ENCODE data around the gene SEMA5B. TPM values are rescaled to one million over a fixed set of nuclear protein-coding genes. Genes with fewer than 3 reads are reported as not detected.

SEMA5B gene
- total RNA-seq, 4 donors from 2014 or later, result 0.29 to 25.4 (median 4.5) TPM; not detected in 1

DNA sequence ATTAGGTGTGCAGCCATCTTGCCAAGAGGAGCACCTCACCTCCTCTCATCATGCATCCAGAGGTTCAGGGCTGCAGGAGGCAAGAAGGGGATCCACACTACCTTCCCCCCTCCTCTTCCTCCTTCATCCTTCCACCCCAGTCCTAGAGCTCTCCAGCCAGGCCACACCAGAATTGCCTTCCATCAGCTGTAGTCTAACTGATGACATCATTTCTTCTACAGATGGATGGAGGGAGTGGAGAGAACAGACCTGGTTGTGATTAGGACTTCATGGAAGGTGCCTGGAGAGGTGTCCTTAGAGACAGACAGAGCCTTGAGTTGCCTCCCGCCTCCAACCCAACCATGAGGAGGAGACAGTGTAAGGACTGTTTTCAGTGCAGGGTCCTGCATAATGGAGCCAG, 14.9 kb downstream of the SEMA5B start:
- H3K27ac ChIP-seq, result no peak overlapping the region
- no peak overlapping the region for H3K4me3 ChIP-seq

DNA sequence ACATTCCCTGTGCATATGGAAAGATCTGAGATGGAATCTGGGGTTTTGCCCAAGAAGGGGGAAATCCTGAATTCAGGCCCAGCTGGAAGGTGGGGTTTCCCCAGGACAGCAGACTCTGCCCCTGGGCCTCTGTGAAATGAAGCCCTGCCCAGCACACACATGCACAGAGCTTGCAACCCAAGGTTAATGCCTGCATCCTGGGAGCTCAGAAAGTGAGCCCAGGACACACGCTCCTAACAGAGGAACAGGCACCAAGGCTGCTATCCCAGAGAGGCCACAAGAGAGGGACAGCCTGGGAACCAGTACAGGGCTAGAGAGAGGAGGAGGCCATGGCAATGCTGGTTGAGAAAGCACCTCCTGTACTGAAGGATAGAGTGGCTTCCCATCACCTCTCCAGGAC, 16.1 kb downstream of the SEMA5B start:
- intact Hi-C loops (cut with DNase I; ENCODE audit: low total_unique reads), result no loop called here
- H3K27ac ChIP-seq, result no peak overlapping the region
- no peaks in the 10 kb centered on the region for H3K36me3 ChIP-seq
- no peaks in the 10 kb centered on the region for H3K9me3 ChIP-seq
- no peaks in the 10 kb centered on the region for H3K4me1 ChIP-seq
- no peak for TF ChIP-seq POLR2A (IDR thresholded peaks at IDR 0.05)
- TF ChIP-seq, protein P1, sequence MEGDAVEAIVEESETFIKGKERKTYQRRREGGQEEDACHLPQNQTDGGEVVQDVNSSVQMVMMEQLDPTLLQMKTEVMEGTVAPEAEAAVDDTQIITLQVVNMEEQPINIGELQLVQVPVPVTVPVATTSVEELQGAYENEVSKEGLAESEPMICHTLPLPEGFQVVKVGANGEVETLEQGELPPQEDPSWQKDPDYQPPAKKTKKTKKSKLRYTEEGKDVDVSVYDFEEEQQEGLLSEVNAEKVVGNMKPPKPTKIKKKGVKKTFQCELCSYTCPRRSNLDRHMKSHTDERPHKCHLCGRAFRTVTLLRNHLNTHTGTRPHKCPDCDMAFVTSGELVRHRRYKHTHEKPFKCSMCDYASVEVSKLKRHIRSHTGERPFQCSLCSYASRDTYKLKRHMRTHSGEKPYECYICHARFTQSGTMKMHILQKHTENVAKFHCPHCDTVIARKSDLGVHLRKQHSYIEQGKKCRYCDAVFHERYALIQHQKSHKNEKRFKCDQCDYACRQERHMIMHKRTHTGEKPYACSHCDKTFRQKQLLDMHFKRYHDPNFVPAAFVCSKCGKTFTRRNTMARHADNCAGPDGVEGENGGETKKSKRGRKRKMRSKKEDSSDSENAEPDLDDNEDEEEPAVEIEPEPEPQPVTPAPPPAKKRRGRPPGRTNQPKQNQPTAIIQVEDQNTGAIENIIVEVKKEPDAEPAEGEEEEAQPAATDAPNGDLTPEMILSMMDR (IDR thresholded peaks at IDR 0.05), result no peak
- DNase-seq, result no peak
- no peak overlapping the region for H3K4me3 ChIP-seq
- H3K27me3 ChIP-seq, result no peaks in the 10 kb centered on the region

More for the DNA sequence above, 14.9 kb downstream of the SEMA5B start:
- intact Hi-C loops (cut with DNase I; ENCODE audit: low total_unique reads), result no loop called here
- DNase-seq, result no peak
- Histone ChIP-seq H3K27me3 (no peaks in the 10 kb centered on the region), H3K9me3 (no peaks in the 10 kb centered on the region), H3K36me3 (no peaks in the 10 kb centered on the region), H3K4me1 (no peaks in the 10 kb centered on the region)
- no peak for TF ChIP-seq POLR2A (IDR thresholded peaks at IDR 0.05)

DNA sequence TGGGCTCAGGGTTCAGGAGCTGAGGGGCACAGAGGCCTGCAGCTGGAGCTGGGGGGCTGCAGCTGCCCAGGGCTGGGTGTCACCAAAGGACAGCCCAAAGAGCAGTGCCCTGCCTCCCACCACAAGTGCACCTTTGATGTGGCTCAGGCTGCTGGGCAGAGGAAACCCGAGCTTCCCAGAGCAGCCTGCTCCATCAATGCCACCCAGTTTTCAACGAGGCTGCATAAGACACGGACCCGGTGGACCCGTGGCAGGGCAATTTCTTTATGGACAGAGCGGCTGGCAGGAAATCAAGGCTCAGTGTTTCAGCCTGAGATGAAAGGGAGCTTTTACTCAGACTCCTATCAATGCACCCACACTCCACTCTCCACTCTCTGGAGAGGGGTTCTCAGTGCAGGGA, 18.7 kb downstream of the SEMA5B start:
- no peaks in the 10 kb centered on the region for H3K27me3 ChIP-seq
- H3K4me1 ChIP-seq, result no peaks in the 10 kb centered on the region

DNA sequence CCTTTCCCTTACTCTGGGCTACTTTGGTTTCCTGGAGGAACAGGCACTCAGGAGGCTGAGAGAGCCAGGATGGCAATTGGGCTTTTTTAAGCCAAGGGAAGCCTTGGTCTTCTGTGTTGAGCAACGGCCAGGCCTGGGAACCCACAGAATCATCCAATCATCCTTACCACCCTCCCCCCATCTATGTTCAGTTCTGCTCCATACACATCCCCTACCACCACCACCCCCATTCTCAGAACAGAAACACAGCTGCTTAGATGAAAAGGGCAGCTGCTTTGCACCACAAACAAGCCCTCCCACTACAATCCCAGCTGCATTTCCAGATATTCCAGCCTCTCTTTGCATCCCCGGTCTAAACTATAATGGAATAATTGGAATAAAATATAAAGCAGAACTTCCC, 21.0 kb downstream of the SEMA5B start:
- no peak overlapping the region for H3K27ac ChIP-seq
- intact Hi-C loops (cut with DNase I; ENCODE audit: low total_unique reads), result no loop called here
- no peaks in the 10 kb centered on the region for H3K27me3 ChIP-seq
- TF ChIP-seq, protein P1 (IDR thresholded peaks at IDR 0.05), result no peak
- no peaks in the 10 kb centered on the region for H3K4me1 ChIP-seq
- H3K36me3 ChIP-seq, result no peaks in the 10 kb centered on the region
- H3K4me3 ChIP-seq, result no peak overlapping the region
- no peak for DNase-seq
- no peaks in the 10 kb centered on the region for H3K9me3 ChIP-seq

More for the DNA sequence above, 18.7 kb downstream of the SEMA5B start:
- no peak overlapping the region for H3K27ac ChIP-seq
- no peak for TF ChIP-seq POLR2A (IDR thresholded peaks at IDR 0.05)
- TF ChIP-seq, protein P1 (IDR thresholded peaks at IDR 0.05), result no peak
- no peak overlapping the region for H3K4me3 ChIP-seq
- H3K9me3 ChIP-seq, result no peaks in the 10 kb centered on the region
- no peak for DNase-seq
- no peaks in the 10 kb centered on the region for H3K36me3 ChIP-seq
- intact Hi-C loops (cut with DNase I; ENCODE audit: low total_unique reads), result no loop called here

DNA sequence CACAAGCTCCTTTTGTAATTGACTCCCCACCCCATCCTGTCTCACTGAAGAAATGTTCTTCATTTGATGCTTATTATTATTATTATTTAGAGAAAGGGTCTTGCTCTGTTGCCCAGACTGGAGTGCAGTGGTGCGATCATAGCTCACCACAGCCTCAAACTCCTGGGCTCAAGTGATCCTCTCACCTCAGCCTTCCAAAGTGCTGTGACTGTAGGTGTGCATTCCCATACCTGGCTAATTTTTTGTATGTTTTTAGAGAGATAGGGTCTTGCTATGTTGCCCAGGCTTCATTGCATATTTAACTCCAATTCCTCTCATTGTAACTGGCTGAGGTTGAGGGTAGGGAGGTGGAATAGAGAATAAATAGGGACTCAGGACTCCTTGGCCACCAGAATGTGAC, 22.3 kb downstream of the SEMA5B start:
- intact Hi-C loops (cut with DNase I; ENCODE audit: low total_unique reads), result no loop called here
- H3K9me3 ChIP-seq, result no peaks in the 10 kb centered on the region
- no peaks in the 10 kb centered on the region for H3K4me1 ChIP-seq
- no peaks in the 10 kb centered on the region for H3K36me3 ChIP-seq
- H3K4me3 ChIP-seq, result no peak overlapping the region
- no peak for DNase-seq
- TF ChIP-seq, protein P1 (IDR thresholded peaks at IDR 0.05), result no peak
- no peak for TF ChIP-seq POLR2A (IDR thresholded peaks at IDR 0.05)
- H3K27ac ChIP-seq, result no peak overlapping the region
- no peaks in the 10 kb centered on the region for H3K27me3 ChIP-seq

Measured in uterus (tissue), 4 donors.